MM.1S (cell line): ENCODE measurements around the gene IGFN1.

Experiments used
- CTCF ChIP-seq: fragments of 300-600 bp; sonication (generic); IDR thresholded peaks from 2 replicates; pipeline ENCODE4 v1.5.1; 2016; ENCODE audit warnings: antibody characterized with exemption, low read length, mixed read lengths
- EZH2 ChIP-seq: fragments of 300-600 bp; sonication (generic); optimal IDR thresholded peaks from 2 replicates; pipeline ENCODE3; 2017; ENCODE audit warnings: low read depth, mild to moderate bottlenecking, antibody characterized with exemption, low read length, mixed read lengths
- EZH2phosphoT487 ChIP-seq: fragments of 300-600 bp; sonication (generic); IDR thresholded peaks from 2 replicates; pipeline ENCODE4 v1.6.1; 2018; ENCODE audit warnings: antibody characterized with exemption, low read length

GRCh38 chr1:201185527-201186128 lies 5.0 kb upstream of the IGFN1 start:
- no peak for TF ChIP-seq CTCF
- TF ChIP-seq EZH2phosphoT487: no peak
- no peak for TF ChIP-seq EZH2
